Hepatocyte (in vitro differentiated cells): ENCODE results near the gene SET. TPM values are rescaled to one million over a fixed set of nuclear protein-coding genes. Genes with fewer than 3 reads are reported as not detected.
A peak's percentile ranks its signal among the peaks of the same experiment; 100 is the strongest.

Experiments used
- DNase-seq: peaks from one replicate; pipeline ENCODE4 v3.0.0-alpha.2; 2016; ENCODE audit warnings: low spot score
- H2AFZ ChIP-seq: fragments of 200-600 bp; sonication (generic); 2 replicates; pipeline ENCODE4 v1.6.0; 2016; ENCODE audit warnings: antibody characterized with exemption, mild to moderate bottlenecking
- H3K27ac ChIP-seq: fragments of 200-600 bp; sonication (generic); 2 replicates; pipeline ENCODE4 v1.5.1; 2016; ENCODE audit warnings: mild to moderate bottlenecking
- H3K27me3 ChIP-seq: fragments of 200-600 bp; sonication (generic); 2 replicates; pipeline ENCODE4 v1.6.1; 2016
- H3K36me3 ChIP-seq: fragments of 200-600 bp; sonication (generic); replicated peaks from 2 replicates; pipeline ENCODE4 v1.5.1; 2016; ENCODE audit warnings: low read depth; ENCODE audit not compliant: insufficient read depth
- H3K4me1 ChIP-seq: fragments of 200-600 bp; sonication (generic); 2 replicates; pipeline ENCODE4 v1.5.1; 2016; ENCODE audit warnings: mild to moderate bottlenecking, moderate library complexity; ENCODE audit not compliant: insufficient read depth
- H3K4me2 ChIP-seq: fragments of 200-600 bp; sonication (generic); 2 replicates; pipeline ENCODE4 v1.6.0; 2016
- H3K4me3 ChIP-seq: fragments of 200-600 bp; sonication (generic); 2 replicates; pipeline ENCODE4 v1.5.1; 2016; ENCODE audit warnings: mild to moderate bottlenecking
- H3K79me2 ChIP-seq: fragments of 200-600 bp; sonication (generic); 2 replicates; pipeline ENCODE4 v1.6.0; 2017; ENCODE audit warnings: mild to moderate bottlenecking
- H3K9me2 ChIP-seq: fragments of 200-600 bp; sonication (generic); replicated peaks from 2 replicates; pipeline ENCODE4 v1.6.0; 2017; ENCODE audit warnings: mild to moderate bottlenecking; ENCODE audit not compliant: insufficient read depth
- H3K9me3 ChIP-seq: fragments of 200-600 bp; sonication (generic); 2 replicates; pipeline ENCODE4 v1.5.1; 2016; ENCODE audit warnings: low read depth, mild to moderate bottlenecking
- H4K20me1 ChIP-seq: fragments of 200-600 bp; sonication (generic); 2 replicates; pipeline ENCODE4 v1.6.0; 2016; ENCODE audit warnings: mild to moderate bottlenecking; ENCODE audit not compliant: insufficient read depth, poor library complexity, severe bottlenecking
- CTCF ChIP-seq: fragments of 200-600 bp; sonication (generic); IDR thresholded peaks from 2 replicates; pipeline ENCODE4 v1.5.1; 2016; ENCODE audit warnings: antibody characterized with exemption, mild to moderate bottlenecking; ENCODE audit not compliant: poor library complexity
- EZH2 ChIP-seq: fragments of 200-600 bp; sonication (generic); IDR thresholded peaks from 2 replicates; pipeline ENCODE4 v1.6.1; 2016; ENCODE audit warnings: antibody characterized with exemption, mild to moderate bottlenecking, borderline replicate concordance
- EZH2phosphoT487 ChIP-seq: fragments of 200-600 bp; sonication (generic); IDR thresholded peaks from one replicate; pipeline ENCODE4 v1.6.1; 2018; ENCODE audit warnings: antibody characterized with exemption, mild to moderate bottlenecking, low read depth, moderate library complexity; ENCODE audit not compliant: unreplicated experiment, severe bottlenecking
- WGBS: methylation state at CpG from one replicate; pipeline ENCODE4 v1.1.6; 2016; ENCODE audit warnings: low lambda C conversion rate; ENCODE audit errors: missing lambda C conversion rate; 5-methylcytosine and 5-hydroxymethylcytosine counted together
- polyA plus RNA-seq: library from polyadenylated mRNA; unstranded; fragments of >200 nt; fragmentation: Nextera tagmentation; extraction: Ambion mirVana; gene quantifications from 2 replicates; pipeline ENCODE4 v1.2.1, GENCODE V29; 2016
- total RNA-seq: library from RNA; depleted of rRNA; stranded (reverse); fragments of >200 nt; gene quantifications from 2 replicates; pipeline ENCODE4 v1.2.3, GENCODE V29; 2014

The SET gene
- total and polyA plus RNA-seq, 2 experiments from 2014 or later, result 217 to 416 TPM

GRCh38 chr9:128721487-128722010 lies 32.5 kb downstream of the SET start:
- no peaks in the 10 kb centered on the region for H3K9me2 ChIP-seq
- WGBS, result 94% methylated on average over 18 of the region's 18 CpGs
- H4K20me1 ChIP-seq, result no peaks in the 10 kb centered on the region
- no peak overlapping the region for H2AFZ ChIP-seq
- H3K27me3 ChIP-seq, result no peaks in the 10 kb centered on the region
- TF ChIP-seq EZH2 (no peak), EZH2phosphoT487 (no peak), CTCF (no peak)
- H3K36me3 ChIP-seq, result no peaks in the 10 kb centered on the region
- no peaks in the 10 kb centered on the region for H3K9me3 ChIP-seq
- peaks cover 9% of the 10 kb centered on the region for H3K4me1 ChIP-seq
- DNase-seq, result no peak
- H3K27ac ChIP-seq, result no peak overlapping the region
- H3K4me3 ChIP-seq, result no peak overlapping the region
- H3K79me2 ChIP-seq, result no peaks in the 10 kb centered on the region
- H3K4me2 ChIP-seq, result no peak overlapping the region

GRCh38 chr9:128722380-128723351 lies 33.6 kb downstream of the SET start:
- Histone ChIP-seq H2AFZ (no peak overlapping the region), H4K20me1 (no peaks in the 10 kb centered on the region), H3K9me2 (no peaks in the 10 kb centered on the region), H3K27me3 (no peaks in the 10 kb centered on the region), H3K79me2 (no peaks in the 10 kb centered on the region), H3K27ac (no peak overlapping the region), H3K4me1 (peaks cover 9% of the 10 kb centered on the region), H3K36me3 (no peaks in the 10 kb centered on the region), H3K4me2 (peak overlapping the region; percentile 79), H3K4me3 (no peak overlapping the region), H3K9me3 (no peaks in the 10 kb centered on the region)
- no peak for DNase-seq
- 79% methylated on average over 9 of the region's 9 CpGs for WGBS
- TF ChIP-seq CTCF, result no peak
- TF ChIP-seq EZH2phosphoT487, result no peak
- no peak for TF ChIP-seq EZH2

GRCh38 chr9:128723352-128723865 lies 34.4 kb downstream of the SET start:
- H3K4me3 ChIP-seq, result peak overlapping the region; percentile 31
- H3K27ac ChIP-seq, result no peak overlapping the region
- no peaks in the 10 kb centered on the region for H3K9me2 ChIP-seq
- peak overlapping the region; percentile 85 for H2AFZ ChIP-seq
- TF ChIP-seq EZH2, result no peak
- TF ChIP-seq EZH2phosphoT487, result no peak
- TF ChIP-seq CTCF, result no peak
- no peaks in the 10 kb centered on the region for H3K9me3 ChIP-seq
- H3K79me2 ChIP-seq, result no peaks in the 10 kb centered on the region
- no peak for DNase-seq
- H3K4me1 ChIP-seq, result peaks cover 7% of the 10 kb centered on the region
- no peaks in the 10 kb centered on the region for H3K36me3 ChIP-seq
- WGBS, result 36% methylated on average over 5 of the region's 7 CpGs
- H4K20me1 ChIP-seq, result no peaks in the 10 kb centered on the region
- peak overlapping the region; percentile 79 for H3K4me2 ChIP-seq
- no peaks in the 10 kb centered on the region for H3K27me3 ChIP-seq
